Neutrophil (primary cell): Measurements from ENCODE around the gene RIT2.

Experiments
- H3K27ac ChIP-seq: fragments of 200-600 bp; sonication (generic); 2 replicates; pipeline ENCODE4 v1.5.1; 2016; ENCODE audit warnings: mild to moderate bottlenecking, moderate library complexity
- H3K27me3 ChIP-seq: fragments of 200-600 bp; sonication (generic); 2 replicates; pipeline ENCODE4 v1.6.0; 2016; ENCODE audit warnings: mild to moderate bottlenecking
- H3K36me3 ChIP-seq: fragments of 200-600 bp; sonication (generic); 2 replicates; pipeline ENCODE4 v1.5.1; 2017
- H3K4me1 ChIP-seq, 2 experiments: fragments of 200-600 bp in 1 of 2; sonication (generic) in 1 of 2; 1 replicate in 1 of 2; 2 replicates in 1 of 2; pipeline versions ENCODE4 v1.5.1 to v1.6.1; 2013 to 2016; ENCODE audit warnings: low read depth in 1 of 2, low read length in 1 of 2, mild to moderate bottlenecking in 1 of 2, moderate library complexity in 1 of 2; ENCODE audit not compliant: control insufficient read depth in 1 of 2, insufficient read depth in 1 of 2
- H3K4me3 ChIP-seq, 2 experiments: fragments of 200-600 bp in 1 of 2; sonication (generic) in 1 of 2; 1 replicate in 1 of 2; 2 replicates in 1 of 2; pipeline ENCODE4 v1.5.1; 2013 to 2016; ENCODE audit warnings: low read depth in 1 of 2, low read length in 1 of 2, mild to moderate bottlenecking in 1 of 2, moderate library complexity in 1 of 2
- H3K9me3 ChIP-seq: fragments of 200-600 bp; sonication (generic); 2 replicates; pipeline ENCODE4 v1.5.1; 2016
- TF ChIP-seq, protein P1 (sequence below): fragments of 200-600 bp; sonication (generic); IDR thresholded peaks from 2 replicates; pipeline ENCODE4 v1.5.1; 2016; ENCODE audit warnings: antibody characterized with exemption

The RIT2 gene

DNA sequence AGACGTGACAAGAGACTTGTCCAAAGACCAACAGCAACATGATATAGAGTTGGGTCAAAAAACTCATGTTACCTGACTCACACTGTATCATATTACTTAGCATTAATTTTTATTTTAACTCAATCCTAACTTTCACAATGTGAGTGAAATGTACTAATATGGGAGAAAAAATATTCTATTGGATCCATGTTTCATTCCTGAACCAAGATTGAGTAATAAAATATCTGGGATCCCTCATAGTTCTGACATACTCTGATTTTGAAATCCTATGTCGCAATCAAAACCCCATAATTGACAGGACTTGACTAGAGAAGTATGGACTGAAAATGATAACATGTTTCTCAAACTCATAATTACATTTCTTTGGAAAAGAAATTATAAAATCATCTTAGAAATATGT is 190.4 kb downstream of the RIT2 start:
- Histone ChIP-seq H3K27ac (no peak overlapping the region), H3K27me3 (no peaks in the 10 kb centered on the region), H3K4me1 (no peaks in the 10 kb centered on the region), H3K4me3 (no peak overlapping the region), H3K36me3 (no peaks in the 10 kb centered on the region), H3K9me3 (no peaks in the 10 kb centered on the region)
- TF ChIP-seq, protein P1, sequence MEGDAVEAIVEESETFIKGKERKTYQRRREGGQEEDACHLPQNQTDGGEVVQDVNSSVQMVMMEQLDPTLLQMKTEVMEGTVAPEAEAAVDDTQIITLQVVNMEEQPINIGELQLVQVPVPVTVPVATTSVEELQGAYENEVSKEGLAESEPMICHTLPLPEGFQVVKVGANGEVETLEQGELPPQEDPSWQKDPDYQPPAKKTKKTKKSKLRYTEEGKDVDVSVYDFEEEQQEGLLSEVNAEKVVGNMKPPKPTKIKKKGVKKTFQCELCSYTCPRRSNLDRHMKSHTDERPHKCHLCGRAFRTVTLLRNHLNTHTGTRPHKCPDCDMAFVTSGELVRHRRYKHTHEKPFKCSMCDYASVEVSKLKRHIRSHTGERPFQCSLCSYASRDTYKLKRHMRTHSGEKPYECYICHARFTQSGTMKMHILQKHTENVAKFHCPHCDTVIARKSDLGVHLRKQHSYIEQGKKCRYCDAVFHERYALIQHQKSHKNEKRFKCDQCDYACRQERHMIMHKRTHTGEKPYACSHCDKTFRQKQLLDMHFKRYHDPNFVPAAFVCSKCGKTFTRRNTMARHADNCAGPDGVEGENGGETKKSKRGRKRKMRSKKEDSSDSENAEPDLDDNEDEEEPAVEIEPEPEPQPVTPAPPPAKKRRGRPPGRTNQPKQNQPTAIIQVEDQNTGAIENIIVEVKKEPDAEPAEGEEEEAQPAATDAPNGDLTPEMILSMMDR = no peak

DNA sequence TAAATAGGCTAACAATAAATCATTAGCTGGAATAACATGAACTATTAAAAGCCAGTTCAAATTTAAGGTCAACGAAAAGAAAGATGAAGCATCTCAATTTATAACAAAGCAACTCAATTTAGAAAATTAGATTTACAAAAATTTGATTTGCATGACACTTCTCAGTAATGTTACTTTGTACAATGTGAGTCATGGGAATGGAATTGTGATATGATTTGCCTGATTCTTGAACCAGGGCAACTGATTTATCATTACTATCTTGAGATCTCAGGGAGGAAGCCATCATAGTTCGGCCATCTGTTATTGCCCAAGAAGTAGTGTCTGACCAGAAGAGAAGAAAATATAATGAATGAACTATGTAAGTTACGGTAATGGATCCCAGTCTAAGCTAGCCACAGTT is 193.1 kb downstream of the RIT2 start:
- TF ChIP-seq, protein P1 = no peak
- no peaks in the 10 kb centered on the region for H3K4me1 ChIP-seq
- H3K36me3 ChIP-seq = no peaks in the 10 kb centered on the region

GRCh38 chr18:42921226-42921737 is 194.2 kb downstream of the RIT2 start:
- Histone ChIP-seq H3K4me1 (no peaks in the 10 kb centered on the region), H3K27ac (no peak overlapping the region), H3K4me3 (no peak overlapping the region), H3K36me3 (no peaks in the 10 kb centered on the region), H3K9me3 (no peaks in the 10 kb centered on the region), H3K27me3 (no peaks in the 10 kb centered on the region)
- TF ChIP-seq, protein P1 = no peak

More for the DNA sequence above, 193.1 kb downstream of the RIT2 start:
- no peak overlapping the region for H3K4me3 ChIP-seq
- no peaks in the 10 kb centered on the region for H3K9me3 ChIP-seq
- H3K27ac ChIP-seq = no peak overlapping the region
- no peaks in the 10 kb centered on the region for H3K27me3 ChIP-seq

- no peaks in the 10 kb centered on the region for H3K9me3 ChIP-seq
- no peak overlapping the region for H3K4me3 ChIP-seq
- no peaks in the 10 kb centered on the region for H3K36me3 ChIP-seq
- H3K27ac ChIP-seq = no peak overlapping the region
- no peaks in the 10 kb centered on the region for H3K4me1 ChIP-seq
- H3K27me3 ChIP-seq = no peaks in the 10 kb centered on the region
- TF ChIP-seq, protein P1 = no peak
Observed at GRCh38 chr18:42920621-42921020, 194.9 kb downstream of the RIT2 start.

DNA sequence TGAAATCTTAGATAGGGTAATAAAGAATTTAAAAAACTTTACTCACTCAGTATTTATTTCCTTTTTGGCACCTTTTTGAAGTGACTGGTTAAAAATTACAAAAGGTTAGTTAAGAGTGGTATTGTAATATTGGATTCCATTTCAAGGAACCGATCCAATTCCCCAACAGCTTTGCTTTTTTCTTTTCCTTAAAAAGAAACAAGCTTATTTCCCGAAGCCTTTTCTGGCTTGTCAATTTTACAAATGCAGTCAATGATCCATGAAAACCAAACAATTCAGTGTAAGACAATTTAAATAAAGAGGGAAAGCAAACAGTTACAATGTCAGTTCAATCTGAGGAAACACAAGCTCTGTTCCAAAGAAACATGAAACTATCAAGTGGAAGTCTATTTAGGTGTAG is 200.2 kb downstream of the RIT2 start:
- TF ChIP-seq, protein P1 = no peak
- Histone ChIP-seq H3K4me1 (no peaks in the 10 kb centered on the region), H3K4me3 (no peak overlapping the region), H3K27ac (no peak overlapping the region), H3K9me3 (no peaks in the 10 kb centered on the region), H3K27me3 (no peaks in the 10 kb centered on the region), H3K36me3 (no peaks in the 10 kb centered on the region)

- TF ChIP-seq, protein P1 = no peak
- Histone ChIP-seq H3K9me3 (no peaks in the 10 kb centered on the region), H3K27me3 (no peaks in the 10 kb centered on the region), H3K27ac (no peak overlapping the region), H3K36me3 (no peaks in the 10 kb centered on the region), H3K4me1 (no peaks in the 10 kb centered on the region), H3K4me3 (no peak overlapping the region)
Observed at GRCh38 chr18:42914476-42914875, 201.0 kb downstream of the RIT2 start.
